ENCODE results near the gene ANOS1.

- TF ChIP-seq YY1 (IDR thresholded peaks at IDR 0.05; ENCODE audit: insufficient read depth, insufficient read length) (no peak), ZNF274 (IDR thresholded peaks at IDR 0.05; ENCODE audit: low read depth, low read length) (no peak)
Observed at GRCh38 chrX:8500203-8500602, 231.7 kb downstream of the ANOS1 start.
